ENCODE data around the gene FBXL22. TPM values are rescaled to one million over a fixed set of nuclear protein-coding genes. Genes with fewer than 3 reads are reported as not detected.
"Not testable (repeated sequence)": the region's sequence is repeated elsewhere in the genome, so short reads cannot be mapped to it uniquely, and the experiment has no call there.

The FBXL22 gene
- total RNA-seq, 1 experiment from 2014 or later, result 0.71 TPM

DNA sequence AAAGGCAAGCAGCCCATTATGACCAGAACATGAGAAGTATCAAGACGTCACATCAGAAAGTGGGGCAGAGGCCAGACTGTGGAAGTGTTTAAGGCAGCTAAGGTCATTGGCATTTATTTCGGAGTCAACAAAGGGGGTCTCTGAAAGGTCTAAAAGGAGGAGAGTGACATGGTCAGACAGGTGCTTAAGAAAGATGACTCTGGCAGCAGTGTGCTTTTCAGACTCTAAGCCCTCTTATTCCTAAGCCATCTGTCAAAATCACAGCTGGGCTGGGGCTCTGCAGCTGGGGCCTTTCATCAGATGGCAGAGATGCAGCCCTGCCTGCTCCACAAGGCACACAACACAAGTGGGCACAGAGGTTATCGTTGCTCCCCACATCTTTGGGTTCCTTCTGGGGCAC, 14.0 kb downstream of the FBXL22 start:
- Mint-ChIP-seq H3K27me3 (ENCODE audit: unreplicated experiment) (no peaks in the 10 kb centered on the region), H3K4me1 (ENCODE audit: low read depth, unreplicated experiment) (peaks cover 33% of the 10 kb centered on the region), H3K36me3 (ENCODE audit: insufficient read depth, unreplicated experiment) (no peaks in the 10 kb centered on the region), H3K27ac (ENCODE audit: unreplicated experiment) (no peak overlapping the region), H3K4me3 (ENCODE audit: low read depth, unreplicated experiment) (no peak overlapping the region), H3K9me3 (ENCODE audit: low read depth, unreplicated experiment) (no peaks in the 10 kb centered on the region)
- TF ChIP-seq, protein P1, sequence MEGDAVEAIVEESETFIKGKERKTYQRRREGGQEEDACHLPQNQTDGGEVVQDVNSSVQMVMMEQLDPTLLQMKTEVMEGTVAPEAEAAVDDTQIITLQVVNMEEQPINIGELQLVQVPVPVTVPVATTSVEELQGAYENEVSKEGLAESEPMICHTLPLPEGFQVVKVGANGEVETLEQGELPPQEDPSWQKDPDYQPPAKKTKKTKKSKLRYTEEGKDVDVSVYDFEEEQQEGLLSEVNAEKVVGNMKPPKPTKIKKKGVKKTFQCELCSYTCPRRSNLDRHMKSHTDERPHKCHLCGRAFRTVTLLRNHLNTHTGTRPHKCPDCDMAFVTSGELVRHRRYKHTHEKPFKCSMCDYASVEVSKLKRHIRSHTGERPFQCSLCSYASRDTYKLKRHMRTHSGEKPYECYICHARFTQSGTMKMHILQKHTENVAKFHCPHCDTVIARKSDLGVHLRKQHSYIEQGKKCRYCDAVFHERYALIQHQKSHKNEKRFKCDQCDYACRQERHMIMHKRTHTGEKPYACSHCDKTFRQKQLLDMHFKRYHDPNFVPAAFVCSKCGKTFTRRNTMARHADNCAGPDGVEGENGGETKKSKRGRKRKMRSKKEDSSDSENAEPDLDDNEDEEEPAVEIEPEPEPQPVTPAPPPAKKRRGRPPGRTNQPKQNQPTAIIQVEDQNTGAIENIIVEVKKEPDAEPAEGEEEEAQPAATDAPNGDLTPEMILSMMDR (IDR thresholded peaks at IDR 0.05; ENCODE audit: unreplicated experiment), result no peak
- BruUV-seq (replicated peaks), result no TSS peak
- intact Hi-C loops (cut with micrococcal nuclease; ENCODE audit: unreplicated experiment), result loop anchor here (5.0 kb wide), 1 partner anchor 281 kb away; no protein-coding TSS in a partner anchor
- DNase-seq, result no peak
- CTCF ChIA-PET, result interaction anchor here (0.6 kb wide), 1 partner anchor 552 kb away, joined by 3 read pairs; no protein-coding TSS in a partner anchor

DNA sequence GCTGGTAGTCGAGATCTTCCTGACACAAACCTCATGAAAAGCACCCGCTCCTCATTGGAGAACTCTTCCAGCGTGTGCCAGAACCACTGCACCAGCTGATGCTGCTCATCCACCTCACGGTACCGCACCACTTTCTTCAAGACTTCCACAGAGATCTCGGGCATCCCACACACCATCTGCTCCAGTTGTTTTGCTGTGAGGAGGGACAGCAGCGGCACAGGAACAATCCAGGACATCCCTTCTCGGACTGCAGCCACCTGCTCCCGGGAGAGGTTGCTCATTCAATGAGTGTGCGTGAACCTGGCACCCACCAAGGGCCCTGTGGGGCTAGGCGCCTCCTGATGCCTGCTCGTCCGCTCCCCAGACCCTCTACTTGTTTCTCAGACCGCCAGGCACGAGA, 15.1 kb downstream of the FBXL22 start:
- no peaks in the 10 kb centered on the region for H3K36me3 Mint-ChIP-seq (ENCODE audit: insufficient read depth, unreplicated experiment)
- no peaks in the 10 kb centered on the region for H3K9me3 Mint-ChIP-seq (ENCODE audit: low read depth, unreplicated experiment)
- intact Hi-C loops (cut with micrococcal nuclease; ENCODE audit: unreplicated experiment), result loop anchor here (5.0 kb wide), 1 partner anchor 280 kb away; no protein-coding TSS in a partner anchor
- no peak overlapping the region for H3K4me3 Mint-ChIP-seq (ENCODE audit: low read depth, unreplicated experiment)
- TF ChIP-seq, protein P1 (IDR thresholded peaks at IDR 0.05; ENCODE audit: unreplicated experiment), result no peak
- no TSS peak for BruUV-seq (replicated peaks)
- no peaks in the 10 kb centered on the region for H3K27me3 Mint-ChIP-seq (ENCODE audit: unreplicated experiment)
- no peak for DNase-seq
- H3K27ac Mint-ChIP-seq (ENCODE audit: unreplicated experiment), result no peak overlapping the region
- peaks cover 34% of the 10 kb centered on the region for H3K4me1 Mint-ChIP-seq (ENCODE audit: low read depth, unreplicated experiment)
- CTCF ChIA-PET, result no interaction called here

DNA sequence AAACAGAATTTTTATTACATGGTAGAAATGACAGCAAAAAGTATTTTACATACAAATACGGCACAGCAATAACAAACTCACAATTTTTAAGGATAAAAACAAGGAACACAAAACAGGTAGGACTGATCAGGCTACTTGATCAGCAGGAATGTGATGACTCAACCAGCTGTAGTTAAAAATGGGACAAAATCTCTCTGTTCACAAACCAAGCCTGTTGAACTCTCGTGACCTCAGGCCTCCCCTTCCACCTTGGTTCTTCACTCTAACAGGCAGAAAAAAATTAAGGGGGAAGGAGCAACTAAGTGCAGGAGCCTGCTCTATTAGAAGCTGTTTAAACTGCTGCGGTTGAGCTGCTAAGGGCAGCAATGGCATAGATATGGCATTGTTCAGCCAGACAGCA, 18.7 kb downstream of the FBXL22 start:
- CTCF ChIA-PET, result interaction anchor here (0.6 kb wide), 1 partner anchor 299 kb away, joined by 3 read pairs; no protein-coding TSS in a partner anchor
- Mint-ChIP-seq H3K27ac (ENCODE audit: unreplicated experiment) (peak overlapping the region; percentile 16), H3K36me3 (ENCODE audit: insufficient read depth, unreplicated experiment) (no peaks in the 10 kb centered on the region), H3K27me3 (ENCODE audit: unreplicated experiment) (no peaks in the 10 kb centered on the region), H3K9me3 (ENCODE audit: low read depth, unreplicated experiment) (no peaks in the 10 kb centered on the region), H3K4me3 (ENCODE audit: low read depth, unreplicated experiment) (no peak overlapping the region), H3K4me1 (ENCODE audit: low read depth, unreplicated experiment) (peaks cover 23% of the 10 kb centered on the region)
- DNase-seq, result peak; percentile 22
- TF ChIP-seq, protein P1 (IDR thresholded peaks at IDR 0.05; ENCODE audit: unreplicated experiment), result no peak
- intact Hi-C loops (cut with micrococcal nuclease; ENCODE audit: unreplicated experiment), result no loop called here
- BruUV-seq (replicated peaks), result no TSS peak

DNA sequence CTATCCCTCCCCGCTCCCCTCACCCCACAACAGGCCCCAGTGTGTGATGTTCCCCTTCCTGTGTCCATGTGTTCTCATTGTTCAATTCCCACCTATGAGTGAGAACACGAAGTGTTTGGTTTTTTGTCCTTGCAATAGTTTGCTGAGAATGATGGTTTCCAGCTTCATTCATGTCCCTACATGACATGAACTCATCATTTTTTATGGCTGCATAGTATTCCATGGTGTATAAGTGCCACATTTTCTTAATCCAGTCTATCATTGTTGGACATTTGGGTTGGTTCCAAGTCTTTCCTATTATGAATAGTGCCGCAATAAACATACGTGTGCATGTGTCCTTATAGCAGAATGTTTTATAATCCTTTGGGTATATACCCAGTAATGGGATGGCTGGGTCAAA, 20.0 kb downstream of the FBXL22 start:
- H3K9me3 Mint-ChIP-seq (ENCODE audit: low read depth, unreplicated experiment); BruUV-seq (replicated peaks); H3K27ac Mint-ChIP-seq (ENCODE audit: unreplicated experiment); CTCF ChIA-PET; H3K27me3 Mint-ChIP-seq (ENCODE audit: unreplicated experiment); DNase-seq; H3K4me3 Mint-ChIP-seq (ENCODE audit: low read depth, unreplicated experiment); intact Hi-C loops (cut with micrococcal nuclease; ENCODE audit: unreplicated experiment); H3K36me3 Mint-ChIP-seq (ENCODE audit: insufficient read depth, unreplicated experiment): not testable (repeated sequence)
- peaks cover 11% of the 10 kb centered on the region for H3K4me1 Mint-ChIP-seq (ENCODE audit: low read depth, unreplicated experiment)

DNA sequence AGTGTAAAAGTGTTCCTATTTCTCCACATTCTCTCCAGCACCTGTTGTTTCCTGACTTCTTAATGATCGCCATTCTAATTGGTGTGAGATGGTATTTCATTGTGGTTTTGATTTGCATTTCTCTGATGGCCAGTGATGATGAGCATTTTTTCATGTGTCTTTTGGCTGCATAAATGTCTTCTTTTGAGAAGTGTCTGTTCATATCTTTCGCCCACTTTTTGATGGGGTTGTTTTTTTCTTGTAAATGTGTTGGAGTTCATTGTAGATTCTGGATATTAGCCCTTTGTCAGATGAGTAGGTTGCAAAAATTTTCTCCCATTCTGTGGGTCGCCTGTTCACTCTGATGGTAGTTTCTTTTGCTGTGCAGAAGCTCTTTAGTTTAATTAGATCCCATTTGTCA, 20.4 kb downstream of the FBXL22 start:
- H3K4me3 Mint-ChIP-seq (ENCODE audit: low read depth, unreplicated experiment); H3K36me3 Mint-ChIP-seq (ENCODE audit: insufficient read depth, unreplicated experiment); H3K27me3 Mint-ChIP-seq (ENCODE audit: unreplicated experiment); H3K27ac Mint-ChIP-seq (ENCODE audit: unreplicated experiment); CTCF ChIA-PET; DNase-seq; intact Hi-C loops (cut with micrococcal nuclease; ENCODE audit: unreplicated experiment); BruUV-seq (replicated peaks); H3K9me3 Mint-ChIP-seq (ENCODE audit: low read depth, unreplicated experiment): not testable (repeated sequence)
- H3K4me1 Mint-ChIP-seq (ENCODE audit: low read depth, unreplicated experiment), result peaks cover 11% of the 10 kb centered on the region

DNA sequence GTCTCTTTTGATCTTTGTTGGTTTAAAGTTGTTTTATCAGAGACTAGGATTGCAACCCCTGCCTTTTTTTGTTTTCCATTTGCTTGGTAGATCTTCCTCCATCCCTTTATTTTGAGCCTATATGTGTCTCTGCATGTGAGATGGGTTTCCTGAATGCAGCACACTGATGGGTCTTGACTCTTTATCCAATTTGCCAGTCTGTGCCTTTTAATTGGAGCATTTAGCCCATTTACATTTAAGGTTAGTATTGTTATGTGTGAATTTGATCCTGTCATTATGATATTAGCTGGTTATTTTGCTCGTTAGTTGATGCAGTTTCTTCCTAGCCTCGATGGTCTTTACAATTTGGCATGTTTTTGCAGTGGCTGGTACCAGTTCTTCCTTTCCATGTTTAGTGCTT, 23.6 kb downstream of the FBXL22 start:
- H3K4me1 Mint-ChIP-seq (ENCODE audit: low read depth, unreplicated experiment); DNase-seq; H3K27ac Mint-ChIP-seq (ENCODE audit: unreplicated experiment); H3K36me3 Mint-ChIP-seq (ENCODE audit: insufficient read depth, unreplicated experiment); intact Hi-C loops (cut with micrococcal nuclease; ENCODE audit: unreplicated experiment); H3K9me3 Mint-ChIP-seq (ENCODE audit: low read depth, unreplicated experiment); BruUV-seq (replicated peaks); CTCF ChIA-PET; H3K4me3 Mint-ChIP-seq (ENCODE audit: low read depth, unreplicated experiment); H3K27me3 Mint-ChIP-seq (ENCODE audit: unreplicated experiment): not testable (repeated sequence)

Measured in Calu3 (cell line).